GM18505 (cell line): ENCODE data around the gene ARRB2.
A peak's percentile ranks its signal among the peaks of the same experiment; 100 is the strongest.

Experiments
- ATAC-seq: cut with Tn5 transposase; IDR thresholded peaks from one replicate; pipeline ENCODE4 v1.9.1; 2021; ENCODE audit not compliant: unreplicated experiment
- POLR2A ChIP-seq: IDR thresholded peaks from 4 replicates; pipeline ENCODE4 v1.6.1; 2011; ENCODE audit warnings: borderline replicate concordance; ENCODE audit not compliant: insufficient read depth, insufficient read length; ENCODE audit errors: extremely low read depth

ARRB2 gene

DNA sequence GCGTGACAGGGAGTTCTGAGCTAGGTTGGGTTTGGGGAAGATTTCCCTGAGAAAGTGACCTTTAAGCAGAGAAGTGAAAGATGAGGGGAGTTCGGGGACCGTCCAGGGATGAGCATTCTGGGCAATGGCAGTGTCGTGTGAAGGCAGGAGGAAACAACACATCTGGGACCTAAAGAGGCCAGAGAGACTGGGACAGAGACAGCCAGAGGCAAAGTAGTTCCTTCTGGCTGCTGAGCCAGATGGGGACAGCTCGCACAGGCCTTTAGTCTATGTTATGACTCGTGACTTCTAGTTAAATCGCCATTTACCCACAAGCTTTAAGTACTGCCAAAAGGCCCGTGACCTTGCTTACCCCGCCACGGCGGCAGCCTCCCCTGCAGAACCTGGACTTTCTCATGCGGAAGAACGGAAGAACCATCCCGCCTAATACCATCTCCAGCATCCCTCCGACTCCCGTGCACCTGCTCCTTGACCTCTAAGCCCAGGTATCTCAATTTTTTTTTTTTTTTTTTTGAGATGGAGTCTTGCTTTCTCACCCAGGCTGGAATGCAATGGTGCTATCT lies 12.3 kb downstream of the ARRB2 start:
- ATAC-seq: no peak
- TF ChIP-seq POLR2A: no peak

DNA sequence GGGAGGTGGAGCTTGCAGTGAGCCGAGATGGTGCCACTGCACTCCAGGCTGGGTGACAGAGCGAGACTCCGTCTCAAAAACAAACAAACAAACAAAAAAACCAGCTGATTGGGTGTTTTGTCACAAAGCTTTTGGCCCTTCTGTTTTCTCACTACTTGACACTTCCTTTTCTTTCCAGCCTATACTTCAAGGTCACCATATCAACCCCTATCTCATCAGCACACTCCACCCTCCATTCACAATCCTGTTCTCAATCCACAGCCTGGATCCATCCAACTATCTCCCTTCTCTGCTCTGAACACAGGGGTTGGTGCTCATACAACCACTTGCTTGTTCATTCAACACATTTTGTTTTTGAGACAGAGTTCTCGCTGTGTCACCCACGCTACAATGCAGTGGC lies 14.2 kb downstream of the ARRB2 start:
- no peak for TF ChIP-seq POLR2A
- no peak for ATAC-seq

DNA sequence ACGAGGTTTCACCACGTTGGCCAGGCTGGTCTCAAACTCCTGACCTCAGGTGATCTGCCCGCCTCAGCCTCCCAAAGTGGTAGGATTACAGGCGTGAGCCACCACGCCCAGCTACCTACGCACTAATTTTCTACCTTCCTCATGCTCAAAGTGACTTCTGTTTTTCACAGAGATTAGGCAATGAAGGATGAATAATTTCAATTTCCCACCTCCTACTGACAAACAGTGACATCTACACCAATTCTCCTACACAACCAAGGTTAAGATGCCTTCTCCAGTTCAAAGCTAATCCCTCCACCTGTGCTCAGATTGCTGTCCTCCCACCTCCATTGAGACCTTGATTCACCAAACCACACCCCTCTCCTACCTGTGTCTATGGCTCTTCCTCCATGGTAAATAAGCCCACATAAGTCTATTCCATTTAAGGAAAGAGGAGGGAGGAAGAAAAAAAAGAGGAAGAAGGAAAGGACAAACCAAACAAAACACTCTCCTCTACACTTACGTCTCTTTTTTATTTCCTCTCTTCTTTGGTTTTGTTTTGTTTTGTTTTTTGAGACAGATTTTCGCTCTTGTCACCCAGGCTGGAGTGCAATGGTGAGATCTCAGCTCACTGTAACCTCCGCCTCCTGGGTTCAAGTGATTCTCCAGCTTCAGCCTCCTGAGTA lies 15.3 kb downstream of the ARRB2 start:
- no peak for TF ChIP-seq POLR2A
- no peak for ATAC-seq

DNA sequence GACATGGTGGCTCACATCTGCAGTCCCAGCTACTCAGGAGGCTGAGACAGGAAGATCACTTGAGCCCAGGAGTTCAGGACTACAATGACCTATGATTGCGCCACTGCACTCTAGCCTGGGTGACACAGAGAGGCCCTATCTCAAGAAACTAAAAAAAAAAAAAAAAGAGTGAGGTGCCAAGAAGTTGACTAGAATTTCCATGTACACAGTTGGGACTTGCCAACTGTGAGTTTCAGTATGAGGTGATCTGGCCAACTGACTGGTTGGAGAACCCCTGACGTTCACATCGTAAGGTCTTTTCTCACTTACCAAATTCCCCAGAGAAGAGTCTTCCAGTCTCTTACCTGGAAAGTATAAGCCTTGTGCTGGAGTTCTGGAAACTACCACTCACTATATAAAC lies 17.7 kb downstream of the ARRB2 start:
- ATAC-seq: no peak

DNA sequence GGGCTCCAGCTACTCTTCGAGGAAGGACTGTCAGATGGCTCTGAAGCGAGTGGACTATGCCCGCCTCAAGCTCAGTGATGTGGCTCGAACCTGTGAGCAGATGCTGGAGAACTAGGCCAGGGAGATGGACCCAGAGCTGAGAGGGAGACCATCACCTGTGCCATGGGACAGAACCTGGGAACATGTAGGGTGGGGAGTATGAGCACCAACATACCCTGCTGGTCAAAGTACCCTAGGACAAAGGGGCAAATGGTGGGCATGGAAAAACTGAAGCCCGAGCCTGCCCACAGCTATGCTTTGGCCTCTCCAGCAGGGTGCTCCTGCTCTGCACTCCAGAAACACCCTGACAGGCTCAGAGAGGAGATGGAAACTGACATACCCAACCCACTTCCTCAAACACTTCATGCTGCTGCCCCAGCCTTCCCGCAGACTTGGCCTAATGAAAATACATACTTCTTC lies 22.7 kb downstream of the ARRB2 start:
- peak; percentile 34 for ATAC-seq

More for the DNA sequence above, 17.7 kb downstream of the ARRB2 start:
- TF ChIP-seq POLR2A: no peak

DNA sequence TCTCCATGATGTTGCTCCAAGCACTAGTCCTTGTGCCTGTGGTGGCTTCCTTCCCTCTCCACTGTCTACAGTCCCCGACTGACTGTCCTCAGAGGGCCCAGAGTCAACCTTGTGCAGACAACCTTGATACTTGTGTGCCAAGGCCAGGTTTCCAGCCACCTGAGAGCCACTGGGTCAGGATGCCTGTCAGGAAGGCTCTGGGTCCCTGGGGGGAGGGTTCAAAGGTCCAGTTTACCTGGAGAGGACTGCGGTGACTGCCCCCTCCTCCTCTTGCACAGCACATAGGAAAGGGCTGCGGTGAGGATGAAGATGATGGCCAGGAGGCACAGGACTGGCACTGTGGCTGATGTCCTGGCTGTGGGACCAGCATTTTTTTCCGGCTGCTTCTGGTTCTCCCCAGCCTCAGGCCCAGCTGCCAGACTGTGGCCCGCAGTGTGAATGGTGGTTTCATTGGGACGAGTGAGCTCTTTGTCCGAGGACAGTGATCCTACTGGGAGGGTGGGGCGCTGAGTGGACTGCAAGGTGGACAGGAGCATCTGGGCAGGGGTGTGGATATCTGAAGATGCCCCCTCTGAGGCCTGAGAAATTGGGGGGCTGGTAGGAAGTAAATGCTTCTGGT lies 24.5 kb downstream of the ARRB2 start:
- ATAC-seq: no peak
- no peak for TF ChIP-seq POLR2A

More for the DNA sequence above, 22.7 kb downstream of the ARRB2 start:
- TF ChIP-seq POLR2A: no peak

DNA sequence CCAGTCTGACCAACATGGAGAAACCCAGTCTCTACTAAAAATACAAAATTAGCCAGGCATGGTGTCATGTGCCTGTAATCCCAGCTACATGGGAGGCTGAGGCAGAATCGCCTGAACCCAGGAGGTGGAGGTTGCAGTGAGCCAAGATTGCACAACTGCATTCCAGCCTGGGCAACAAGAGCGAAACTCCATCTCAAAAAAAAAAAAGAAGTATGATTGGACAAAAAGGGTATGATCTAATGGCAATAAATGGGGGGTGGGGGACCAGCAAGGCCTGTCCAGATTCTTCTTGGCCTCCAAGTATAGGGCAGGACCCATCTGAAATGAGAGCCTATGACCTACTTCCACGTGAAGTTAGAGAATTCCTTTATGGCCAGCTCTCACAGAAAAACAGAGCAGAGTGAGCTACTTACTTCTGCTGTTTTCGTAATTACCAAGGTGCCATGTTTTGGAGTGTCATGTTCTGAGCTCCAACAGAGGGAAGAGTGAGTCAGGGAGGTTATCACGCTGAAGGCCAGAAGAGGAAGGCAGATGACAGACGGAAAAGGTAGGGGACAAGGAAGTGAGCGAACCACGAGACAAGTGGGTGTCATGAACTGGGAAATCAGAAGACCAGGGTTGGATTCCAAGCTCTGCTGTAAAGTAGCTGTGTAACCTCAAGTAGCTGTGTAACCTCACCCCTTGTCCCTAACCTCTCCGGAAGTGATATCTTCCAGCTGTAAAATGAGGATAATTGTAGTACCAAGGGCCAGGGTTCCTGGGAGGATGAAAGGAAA lies 25.6 kb downstream of the ARRB2 start:
- ATAC-seq: no peak
- TF ChIP-seq POLR2A: no peak

DNA sequence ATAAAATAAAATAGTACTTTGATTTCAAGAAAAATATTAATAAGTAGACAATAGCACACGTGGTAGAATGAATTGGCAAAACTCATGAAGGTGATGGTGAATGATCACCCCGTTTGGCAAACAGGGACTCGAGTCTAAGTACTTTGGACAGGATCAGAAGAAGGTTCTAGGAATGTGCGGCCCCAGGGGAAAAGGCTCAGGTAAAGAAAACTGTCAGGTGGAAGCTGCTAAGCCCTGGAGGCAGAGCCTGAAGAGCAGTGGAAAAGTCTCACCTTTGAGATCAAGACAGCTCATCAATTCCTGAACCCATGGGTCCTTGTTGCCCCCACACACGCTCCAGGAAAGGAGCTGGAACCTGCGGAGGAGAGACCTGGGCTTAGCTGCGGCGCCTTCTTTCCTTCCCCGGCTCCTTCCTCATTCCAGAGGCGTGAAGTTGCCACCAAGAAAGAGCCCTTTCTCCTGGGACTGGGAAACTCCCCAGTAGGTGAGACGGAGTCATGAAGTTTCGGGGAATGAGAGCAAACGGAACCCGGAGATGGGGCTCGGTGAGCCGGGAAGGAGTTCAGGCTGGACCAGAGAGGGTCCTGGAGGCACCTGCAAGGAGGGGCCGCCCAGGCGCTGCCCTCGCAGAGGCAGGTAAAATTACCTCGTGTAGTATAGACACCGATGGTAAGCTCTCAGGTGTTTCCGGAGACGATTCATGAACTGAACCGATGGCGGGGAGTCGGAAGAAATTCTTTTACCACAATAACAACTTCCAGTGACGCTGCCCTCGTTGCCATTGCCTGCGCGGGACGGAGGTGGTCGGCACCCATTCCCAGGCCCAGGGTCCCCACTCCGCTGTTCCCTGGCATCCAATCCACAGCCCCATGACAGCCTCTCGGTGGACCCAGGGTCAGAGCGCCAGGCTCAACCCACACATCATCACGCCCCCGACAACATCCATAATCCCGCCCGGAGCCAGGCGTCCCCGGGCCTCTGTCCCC lies 28.0 kb downstream of the ARRB2 start:
- ATAC-seq: no peak
- TF ChIP-seq POLR2A: no peak

DNA sequence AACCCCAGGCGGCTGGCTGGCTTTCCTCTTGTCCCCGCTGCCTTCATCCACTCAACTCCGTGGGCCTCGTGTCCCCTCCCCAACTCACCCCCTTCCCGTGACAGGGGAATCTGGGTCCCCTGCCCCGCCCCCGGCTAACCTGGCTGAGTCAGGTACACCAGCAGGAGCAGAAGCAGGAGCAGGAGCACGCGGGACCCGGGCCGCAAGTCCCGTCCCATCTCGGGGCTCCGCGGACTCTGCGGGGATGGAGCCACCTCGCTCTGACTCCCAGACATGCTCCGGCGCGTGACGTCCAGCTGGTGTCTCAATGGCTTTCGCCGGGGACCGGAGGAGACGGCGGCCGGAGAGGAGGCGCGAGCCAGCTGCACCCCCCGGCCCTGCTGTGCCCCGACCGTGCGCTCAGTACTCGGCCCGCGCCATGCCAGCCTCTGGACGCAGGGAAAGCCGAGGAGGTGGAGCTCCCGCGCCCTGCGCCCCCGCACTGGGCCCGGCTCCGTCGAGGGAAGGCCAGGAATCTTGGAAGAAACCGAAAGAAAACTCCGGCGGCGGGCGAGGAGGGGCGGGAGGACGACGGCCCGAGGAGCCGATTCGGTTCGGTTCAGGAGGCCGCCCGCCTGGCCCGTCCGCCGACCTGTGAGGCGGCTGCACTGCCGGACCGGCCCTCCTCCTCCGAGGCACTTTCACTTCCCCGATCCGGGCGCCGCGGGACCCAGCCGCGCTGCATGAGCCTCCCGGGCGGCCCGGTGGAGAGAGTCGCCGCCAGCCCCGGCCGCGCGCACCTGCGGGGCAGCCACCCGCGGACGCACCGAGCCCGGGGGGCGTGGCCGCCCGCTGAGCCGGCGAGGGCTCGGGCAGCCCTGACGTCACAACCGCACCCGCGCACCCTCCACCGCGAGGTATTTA lies 28.9 kb downstream of the ARRB2 start, which contains the start of the genes CXCL16 and ZMYND15:
Gene CXCL16, minus strand, starts transcription at position 807 of the 903 bp plus-strand sequence. Its CDS starts 589 bp downstream, at position 218.
Gene ZMYND15, plus strand, starts transcription at position 712 of the 903 bp plus-strand sequence. CDS start 716 bp downstream, outside the sequence.
- no peak for ATAC-seq
- no peak for TF ChIP-seq POLR2A

DNA sequence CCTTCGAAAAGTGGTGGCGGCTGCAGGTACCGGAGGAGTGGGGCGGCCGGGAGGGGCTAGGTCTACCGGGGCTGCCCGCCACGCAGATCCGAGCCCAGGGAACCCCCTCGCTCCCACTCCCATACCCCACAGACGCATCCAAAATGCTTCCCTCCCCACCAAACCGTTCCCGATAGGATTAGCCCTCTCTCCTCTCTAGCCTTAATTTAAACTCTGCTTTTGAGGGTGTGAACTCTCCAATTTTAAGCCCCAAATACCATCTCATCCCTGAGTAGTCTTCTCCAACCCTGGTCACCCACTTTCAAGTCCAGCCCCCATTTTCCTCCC lies 29.6 kb downstream of the ARRB2 start:
- no peak for ATAC-seq
- TF ChIP-seq POLR2A: no peak

DNA sequence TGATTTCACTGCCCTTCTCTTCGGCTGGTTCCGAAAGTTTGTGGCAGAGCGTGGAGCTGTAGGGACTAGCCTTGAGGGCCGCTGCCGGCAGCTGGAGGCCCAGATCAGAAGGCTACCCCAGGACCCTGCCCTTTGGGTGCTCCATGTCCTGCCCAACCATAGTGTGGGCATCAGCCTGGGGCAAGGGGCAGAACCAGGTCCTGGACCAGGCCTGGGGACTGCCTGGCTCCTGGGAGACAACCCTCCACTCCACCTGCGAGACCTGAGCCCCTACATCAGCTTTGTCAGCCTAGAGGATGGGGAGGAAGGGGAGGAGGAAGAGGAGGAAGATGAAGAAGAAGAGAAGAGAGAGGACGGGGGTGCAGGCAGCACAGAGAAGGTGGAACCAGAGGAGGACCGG lies 30.2 kb downstream of the ARRB2 start:
- no peak for ATAC-seq
- no peak for TF ChIP-seq POLR2A

DNA sequence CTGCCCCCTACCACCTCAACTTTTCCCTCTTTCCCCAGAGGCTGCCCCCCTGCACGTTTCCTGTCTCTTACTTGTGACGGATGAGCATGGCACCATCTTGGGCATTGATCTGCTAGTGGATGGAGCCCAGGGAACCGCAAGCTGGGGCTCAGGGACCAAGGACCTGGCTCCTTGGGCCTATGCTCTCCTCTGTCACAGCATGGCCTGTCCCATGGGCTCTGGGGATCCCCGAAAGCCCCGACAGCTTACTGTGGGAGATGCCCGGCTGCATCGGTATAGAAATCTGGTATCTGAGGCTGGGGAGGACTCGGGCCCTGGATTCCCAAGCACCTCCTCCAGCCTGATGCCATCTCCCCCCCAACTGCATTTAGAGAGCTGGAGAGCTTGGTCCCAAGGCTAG lies 31.1 kb downstream of the ARRB2 start:
- no peak for TF ChIP-seq POLR2A
- ATAC-seq: no peak

DNA sequence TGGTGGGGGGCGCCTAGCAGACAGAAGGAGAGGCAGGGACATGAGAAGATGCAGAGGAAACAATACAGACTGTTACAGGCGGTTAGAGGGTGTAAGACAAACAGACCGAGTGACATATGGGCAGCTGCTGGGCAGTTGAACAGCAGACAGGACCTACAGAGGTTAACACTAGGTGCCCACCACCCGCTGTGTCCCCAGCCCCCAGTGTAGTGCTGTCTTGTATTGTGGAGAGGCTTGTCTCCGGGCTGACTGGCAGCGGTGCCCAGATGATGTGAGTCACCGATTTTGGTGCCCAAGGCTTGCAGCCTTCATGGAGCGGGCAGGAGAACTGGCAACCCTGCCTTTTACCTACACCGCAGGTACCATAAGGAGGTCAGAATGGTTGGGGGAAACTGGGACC lies 31.7 kb downstream of the ARRB2 start:
- no peak for TF ChIP-seq POLR2A
- no peak for ATAC-seq
